ENCODE results near the gene EIF3A.

DNA sequence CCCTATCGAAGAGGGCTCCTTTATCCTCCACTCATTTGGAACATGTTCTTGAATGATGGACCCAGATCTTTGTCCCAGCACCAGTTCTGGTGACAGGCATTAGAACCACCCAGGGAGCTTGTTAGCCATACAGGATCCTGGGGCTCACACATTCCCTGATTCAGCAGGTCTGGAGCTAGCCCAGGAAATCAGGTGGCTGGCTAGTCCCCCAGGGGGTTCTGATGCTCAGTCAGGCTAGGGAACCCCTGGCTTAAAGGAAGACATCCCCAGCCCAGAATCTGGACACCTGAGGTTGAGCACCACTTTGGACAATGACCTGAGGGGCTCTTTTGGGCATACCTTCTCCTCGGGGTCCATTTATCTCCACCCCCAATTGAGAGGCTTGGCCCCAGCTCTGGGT lies 88.1 kb downstream of the EIF3A start:
- TF ChIP-seq, protein P1, sequence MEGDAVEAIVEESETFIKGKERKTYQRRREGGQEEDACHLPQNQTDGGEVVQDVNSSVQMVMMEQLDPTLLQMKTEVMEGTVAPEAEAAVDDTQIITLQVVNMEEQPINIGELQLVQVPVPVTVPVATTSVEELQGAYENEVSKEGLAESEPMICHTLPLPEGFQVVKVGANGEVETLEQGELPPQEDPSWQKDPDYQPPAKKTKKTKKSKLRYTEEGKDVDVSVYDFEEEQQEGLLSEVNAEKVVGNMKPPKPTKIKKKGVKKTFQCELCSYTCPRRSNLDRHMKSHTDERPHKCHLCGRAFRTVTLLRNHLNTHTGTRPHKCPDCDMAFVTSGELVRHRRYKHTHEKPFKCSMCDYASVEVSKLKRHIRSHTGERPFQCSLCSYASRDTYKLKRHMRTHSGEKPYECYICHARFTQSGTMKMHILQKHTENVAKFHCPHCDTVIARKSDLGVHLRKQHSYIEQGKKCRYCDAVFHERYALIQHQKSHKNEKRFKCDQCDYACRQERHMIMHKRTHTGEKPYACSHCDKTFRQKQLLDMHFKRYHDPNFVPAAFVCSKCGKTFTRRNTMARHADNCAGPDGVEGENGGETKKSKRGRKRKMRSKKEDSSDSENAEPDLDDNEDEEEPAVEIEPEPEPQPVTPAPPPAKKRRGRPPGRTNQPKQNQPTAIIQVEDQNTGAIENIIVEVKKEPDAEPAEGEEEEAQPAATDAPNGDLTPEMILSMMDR (IDR thresholded peaks at IDR 0.05) = no peak
- TF ChIP-seq POLR2A (IDR thresholded peaks at IDR 0.05) = no peak
- TF ChIP-seq POLR2AphosphoS5 (IDR thresholded peaks at IDR 0.05) = no peak

All from upper lobe of left lung (tissue), 4 donors.